Epithelial cell of proximal tubule (primary cell): ENCODE data around the gene IL21R. TPM values are rescaled to one million over a fixed set of nuclear protein-coding genes. Genes with fewer than 3 reads are reported as not detected.
"Not testable (repeated sequence)": the region's sequence is repeated elsewhere in the genome, so short reads cannot be mapped to it uniquely, and the experiment has no call there.

ENCODE experiments used
- DNase-seq: peaks from one replicate; pipeline ENCODE4 v3.0.0-alpha.2; 2011; ENCODE audit warnings: low read depth
- H3K4me3 ChIP-seq: 2 replicates; pipeline ENCODE4 v1.5.1; 2011; ENCODE audit warnings: low read depth, mild to moderate bottlenecking, low read length
- total RNA-seq: library from RNA; depleted of rRNA; stranded (reverse); fragments of >200 nt; gene quantifications from 2 replicates; pipeline ENCODE4 v1.2.3, GENCODE V29; 2015
- TF ChIP-seq, protein P1 (sequence below): conservative IDR thresholded peaks from 2 replicates; pipeline ENCODE4 v1.5.1; 2012; ENCODE audit warnings: low read depth, mild to moderate bottlenecking, low read length

Gene IL21R
- total RNA-seq, 1 donor from 2014 or later = not detected

- no peak overlapping the region for H3K4me3 ChIP-seq
- no peak for DNase-seq
- TF ChIP-seq, protein P1, sequence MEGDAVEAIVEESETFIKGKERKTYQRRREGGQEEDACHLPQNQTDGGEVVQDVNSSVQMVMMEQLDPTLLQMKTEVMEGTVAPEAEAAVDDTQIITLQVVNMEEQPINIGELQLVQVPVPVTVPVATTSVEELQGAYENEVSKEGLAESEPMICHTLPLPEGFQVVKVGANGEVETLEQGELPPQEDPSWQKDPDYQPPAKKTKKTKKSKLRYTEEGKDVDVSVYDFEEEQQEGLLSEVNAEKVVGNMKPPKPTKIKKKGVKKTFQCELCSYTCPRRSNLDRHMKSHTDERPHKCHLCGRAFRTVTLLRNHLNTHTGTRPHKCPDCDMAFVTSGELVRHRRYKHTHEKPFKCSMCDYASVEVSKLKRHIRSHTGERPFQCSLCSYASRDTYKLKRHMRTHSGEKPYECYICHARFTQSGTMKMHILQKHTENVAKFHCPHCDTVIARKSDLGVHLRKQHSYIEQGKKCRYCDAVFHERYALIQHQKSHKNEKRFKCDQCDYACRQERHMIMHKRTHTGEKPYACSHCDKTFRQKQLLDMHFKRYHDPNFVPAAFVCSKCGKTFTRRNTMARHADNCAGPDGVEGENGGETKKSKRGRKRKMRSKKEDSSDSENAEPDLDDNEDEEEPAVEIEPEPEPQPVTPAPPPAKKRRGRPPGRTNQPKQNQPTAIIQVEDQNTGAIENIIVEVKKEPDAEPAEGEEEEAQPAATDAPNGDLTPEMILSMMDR = no peak
These were observed 5.2 kb downstream of the IL21R start for GRCh38 chr16:27407133-27407532.

GRCh38 chr16:27408012-27408601 lies 6.1 kb downstream of the IL21R start:
- DNase-seq = no peak
- TF ChIP-seq, protein P1 = no peak
- H3K4me3 ChIP-seq = no peak overlapping the region

- DNase-seq = no peak
- TF ChIP-seq, protein P1 = no peak
These were observed 6.6 kb downstream of the IL21R start for GRCh38 chr16:27408602-27409031.

GRCh38 chr16:27409958-27410357 lies 8.0 kb downstream of the IL21R start:
- H3K4me3 ChIP-seq, DNase-seq: not testable (repeated sequence)

More at GRCh38 chr16:27408602-27409031, 6.6 kb downstream of the IL21R start:
- no peak overlapping the region for H3K4me3 ChIP-seq

GRCh38 chr16:27410761-27411160 lies 8.8 kb downstream of the IL21R start:
- H3K4me3 ChIP-seq = no peak overlapping the region
- TF ChIP-seq, protein P1 = no peak
- DNase-seq = no peak

GRCh38 chr16:27413956-27414355 lies 12.0 kb downstream of the IL21R start:
- TF ChIP-seq, protein P1 = no peak
- H3K4me3 ChIP-seq = no peak overlapping the region
- no peak for DNase-seq

DNA sequence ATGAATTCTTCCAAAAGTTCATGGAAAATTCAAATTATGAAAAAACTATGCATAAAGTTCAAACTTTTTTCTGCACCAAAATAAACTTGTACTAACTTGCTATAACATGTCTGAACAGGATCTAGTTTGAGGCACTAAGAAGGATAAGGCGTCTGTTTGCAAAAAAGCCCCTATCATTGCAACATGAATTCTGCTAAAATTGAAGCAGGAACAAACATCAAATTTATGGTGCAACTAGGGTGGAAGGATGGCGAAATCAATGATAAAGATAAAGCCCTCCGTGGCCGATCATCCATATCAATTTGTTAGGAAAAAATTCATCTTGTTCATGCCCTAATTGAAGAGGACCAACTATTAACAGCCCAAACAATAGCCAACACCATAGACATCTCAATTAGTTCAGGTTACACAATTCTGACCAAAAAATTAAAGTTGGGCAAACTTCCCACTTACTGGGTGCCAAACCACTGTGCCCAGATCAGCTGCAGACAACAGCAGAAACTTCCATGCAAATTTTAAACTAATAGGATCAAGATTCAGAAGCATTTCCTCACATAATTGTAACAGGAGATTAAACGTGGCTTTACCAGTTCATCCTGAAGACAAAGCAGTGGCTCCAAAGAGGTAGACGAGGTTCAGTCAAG lies 12.9 kb downstream of the IL21R start:
- no peak overlapping the region for H3K4me3 ChIP-seq
- no peak for DNase-seq
- TF ChIP-seq, protein P1 = no peak
